ENCODE results near the gene RUNX1.

Gene RUNX1

GRCh38 chr21:35066824-35067223 lies 17.7 kb upstream of the RUNX1 start:
- H3K4me3 ChIP-seq (ENCODE audit: control insufficient read depth, low read depth, low read length): no peak overlapping the region
- no peak for TF ChIP-seq CTCF (IDR thresholded peaks at IDR 0.05; ENCODE audit: control insufficient read depth, insufficient read depth, low read depth, low read length, missing control alignments)
- DNase-seq (ENCODE audit: low read depth): no peak

- H3K4me3 ChIP-seq (ENCODE audit: control insufficient read depth, low read depth, low read length): no peak overlapping the region
- DNase-seq (ENCODE audit: low read depth): no peak
- TF ChIP-seq CTCF (IDR thresholded peaks at IDR 0.05; ENCODE audit: control insufficient read depth, insufficient read depth, low read depth, low read length, missing control alignments): no peak
Observed at GRCh38 chr21:35063428-35064172, 14.5 kb upstream of the RUNX1 start.

GRCh38 chr21:35062016-35062415 lies 12.9 kb upstream of the RUNX1 start:
- no peak overlapping the region for H3K4me3 ChIP-seq (ENCODE audit: control insufficient read depth, low read depth, low read length)
- no peak for DNase-seq (ENCODE audit: low read depth)
- TF ChIP-seq CTCF (IDR thresholded peaks at IDR 0.05; ENCODE audit: control insufficient read depth, insufficient read depth, low read depth, low read length, missing control alignments): no peak

GRCh38 chr21:35059742-35060141 lies 10.6 kb upstream of the RUNX1 start:
- no peak overlapping the region for H3K4me3 ChIP-seq (ENCODE audit: control insufficient read depth, low read depth, low read length)
- DNase-seq (ENCODE audit: low read depth): peak; percentile 38
- TF ChIP-seq CTCF (IDR thresholded peaks at IDR 0.05; ENCODE audit: control insufficient read depth, insufficient read depth, low read depth, low read length, missing control alignments): no peak

- no peak for DNase-seq (ENCODE audit: low read depth)
- no peak overlapping the region for H3K4me3 ChIP-seq (ENCODE audit: control insufficient read depth, low read depth, low read length)
- TF ChIP-seq CTCF (IDR thresholded peaks at IDR 0.05; ENCODE audit: control insufficient read depth, insufficient read depth, low read depth, low read length, missing control alignments): no peak
Observed at GRCh38 chr21:35058058-35058457, 9.0 kb upstream of the RUNX1 start.

- H3K4me3 ChIP-seq (ENCODE audit: control insufficient read depth, low read depth, low read length): no peak overlapping the region
- TF ChIP-seq CTCF (IDR thresholded peaks at IDR 0.05; ENCODE audit: control insufficient read depth, insufficient read depth, low read depth, low read length, missing control alignments): no peak
- no peak for DNase-seq (ENCODE audit: low read depth)
Observed at GRCh38 chr21:35057428-35057827, 8.3 kb upstream of the RUNX1 start.

Measured in AG09309 (cell line).